OCI-LY7 (cell line): ENCODE results near the gene SMC5.
"Not testable (repeated sequence)": the region's sequence is repeated elsewhere in the genome, so short reads cannot be mapped to it uniquely, and the experiment has no call there.

Source experiments
- EZH2phosphoT487 ChIP-seq: fragments of 200-600 bp; sonication (generic); IDR thresholded peaks from 2 replicates; pipeline ENCODE4 v1.6.1; 2018; ENCODE audit warnings: low read depth, borderline replicate concordance, mild to moderate bottlenecking, mixed run types, antibody characterized with exemption, low read length, moderate library complexity, mixed read lengths
- TF ChIP-seq, protein P1 (sequence below): fragments of 200-600 bp; sonication (generic); conservative IDR thresholded peaks from 2 replicates; pipeline ENCODE4 v1.5.1; 2014; ENCODE audit warnings: mild to moderate bottlenecking, antibody characterized with exemption, low read length, moderate library complexity, mixed read lengths

DNA sequence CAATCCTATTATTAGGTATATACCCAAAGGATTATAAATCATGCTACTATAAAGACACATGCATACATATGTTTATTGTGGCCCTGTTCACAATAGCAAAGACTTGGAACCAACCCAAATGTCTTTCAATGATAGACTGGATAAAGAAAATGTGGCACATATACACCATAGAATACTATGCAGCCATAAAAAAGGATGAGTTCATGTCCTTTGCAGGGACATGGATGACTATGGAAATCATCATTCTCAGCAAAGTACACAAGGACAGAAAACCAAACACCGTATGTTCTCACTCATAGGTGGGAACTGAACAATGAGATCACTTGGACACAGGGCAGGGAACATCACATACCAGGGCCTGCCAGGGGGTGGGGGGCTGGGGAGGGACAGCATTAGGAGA is 12.8 kb upstream of the SMC5 start:
- TF ChIP-seq, protein P1, sequence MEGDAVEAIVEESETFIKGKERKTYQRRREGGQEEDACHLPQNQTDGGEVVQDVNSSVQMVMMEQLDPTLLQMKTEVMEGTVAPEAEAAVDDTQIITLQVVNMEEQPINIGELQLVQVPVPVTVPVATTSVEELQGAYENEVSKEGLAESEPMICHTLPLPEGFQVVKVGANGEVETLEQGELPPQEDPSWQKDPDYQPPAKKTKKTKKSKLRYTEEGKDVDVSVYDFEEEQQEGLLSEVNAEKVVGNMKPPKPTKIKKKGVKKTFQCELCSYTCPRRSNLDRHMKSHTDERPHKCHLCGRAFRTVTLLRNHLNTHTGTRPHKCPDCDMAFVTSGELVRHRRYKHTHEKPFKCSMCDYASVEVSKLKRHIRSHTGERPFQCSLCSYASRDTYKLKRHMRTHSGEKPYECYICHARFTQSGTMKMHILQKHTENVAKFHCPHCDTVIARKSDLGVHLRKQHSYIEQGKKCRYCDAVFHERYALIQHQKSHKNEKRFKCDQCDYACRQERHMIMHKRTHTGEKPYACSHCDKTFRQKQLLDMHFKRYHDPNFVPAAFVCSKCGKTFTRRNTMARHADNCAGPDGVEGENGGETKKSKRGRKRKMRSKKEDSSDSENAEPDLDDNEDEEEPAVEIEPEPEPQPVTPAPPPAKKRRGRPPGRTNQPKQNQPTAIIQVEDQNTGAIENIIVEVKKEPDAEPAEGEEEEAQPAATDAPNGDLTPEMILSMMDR: not testable (repeated sequence)
- not testable (repeated sequence) for TF ChIP-seq EZH2phosphoT487
